Activated B cell treated with CpG ODN at 0.5 μM for 24 hours (primary cell): Measurements from ENCODE around the gene HORMAD2. TPM values are rescaled to one million over a fixed set of nuclear protein-coding genes. Genes with fewer than 3 reads are reported as not detected.

Source experiments
- ATAC-seq: fragments of 200-7000 bp; cut with Tn5 transposase; one replicate; pipeline ENCODE4 v1.10.0; 2021; ENCODE audit warnings: low read depth, mild to moderate bottlenecking, moderate library complexity
- CTCF ChIA-PET: fragments of 350-600 bp; sonication (Branson Sonifier 250); formaldehyde crosslinking; loops from one replicate; lab custom pipeline; 2021; ENCODE audit warnings: antibody characterized with exemption; lab: Charles Lee
- POLR2A ChIA-PET: fragments of 350-600 bp; sonication (Branson Sonifier 250); formaldehyde crosslinking; loops from one replicate; lab custom pipeline; 2021; ENCODE audit warnings: antibody characterized with exemption; lab: Charles Lee
- DNase-seq: peaks from one replicate; pipeline ENCODE4 v3.0.0; 2022
- H3K27ac Mint-ChIP-seq: one replicate; pipeline ENCODE4 v1.8.0; 2020; ENCODE audit warnings: mixed read lengths
- H3K27me3 Mint-ChIP-seq: one replicate; pipeline ENCODE4 v1.8.0; 2021; ENCODE audit warnings: mixed read lengths
- H3K36me3 Mint-ChIP-seq: one replicate; pipeline ENCODE4 v1.8.0; 2021; ENCODE audit warnings: low read depth, mixed read lengths
- H3K4me1 Mint-ChIP-seq: one replicate; pipeline ENCODE4 v1.8.0; 2021; ENCODE audit warnings: mixed read lengths
- H3K4me3 Mint-ChIP-seq: one replicate; pipeline ENCODE4 v1.8.0; 2020; ENCODE audit warnings: mild to moderate bottlenecking, mixed read lengths
- H3K9me3 Mint-ChIP-seq: one replicate; pipeline ENCODE4 v1.8.0; 2020; ENCODE audit warnings: mixed read lengths
- CTCF ChIP-seq: fragments of 200-600 bp; IDR thresholded peaks from one replicate; pipeline ENCODE4 v1.8.0; 2022; ENCODE audit warnings: antibody characterized with exemption, mild to moderate bottlenecking
- intact Hi-C: fragments of 100-400 bp; cut with micrococcal nuclease; formaldehyde crosslinking; loops from one replicate; pipeline ENCODE4 v1.15.1; 2024
- total RNA-seq: library from RNA; stranded (reverse); gene quantifications from 2 replicates; pipeline ENCODE4 v1.2.3, GENCODE V29; 2022

The HORMAD2 gene
- total RNA-seq, 1 donor from 2014 or later, result not detected

- peaks cover 4% of the 10 kb centered on the region for H3K9me3 Mint-ChIP-seq
- H3K4me1 Mint-ChIP-seq, result no peaks in the 10 kb centered on the region
- no peak overlapping the region for H3K4me3 Mint-ChIP-seq
- ChIA-PET CTCF (no interaction called here), POLR2A (no interaction called here)
- peaks cover 11% of the 10 kb centered on the region for H3K27me3 Mint-ChIP-seq
- TF ChIP-seq CTCF, result no peak
- intact Hi-C loops, result loop anchor here (2.0 to 5.0 kb wide), 2 partner anchors 397 to 690 kb away; no protein-coding TSS in a partner anchor
- H3K27ac Mint-ChIP-seq, result no peak overlapping the region
- DNase-seq (no peak), ATAC-seq (no peak)
- H3K36me3 Mint-ChIP-seq, result no peaks in the 10 kb centered on the region
Measured at GRCh38 chr22:30087611-30088010, 7.3 kb downstream of the HORMAD2 start.

DNA sequence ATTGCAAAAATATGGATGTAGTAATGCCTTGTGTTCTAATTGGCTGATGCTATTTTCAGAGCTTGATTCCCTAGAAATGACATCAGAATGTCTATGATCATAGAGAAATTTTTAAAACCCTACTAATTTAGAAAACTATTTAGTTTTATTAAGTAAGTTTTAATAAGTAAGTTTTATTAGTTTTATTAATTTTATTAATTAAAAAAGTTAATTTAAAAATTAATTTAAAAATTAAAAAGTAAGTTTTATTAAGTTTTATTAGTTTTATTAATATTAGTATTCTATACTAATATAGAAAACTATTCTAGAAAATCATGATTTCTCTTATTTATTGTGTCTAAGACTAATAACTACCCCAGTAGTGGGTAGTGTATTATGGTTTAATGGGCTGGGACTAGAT lies 8.2 kb downstream of the HORMAD2 start:
- ChIA-PET POLR2A (no interaction called here), CTCF (interaction anchor here (0.6 to 3.1 kb wide), 10 partner anchors 16 to 499 kb away, joined by 3 to 15 read pairs (median 4); no protein-coding TSS in a partner anchor)
- ATAC-seq, result no peak
- Mint-ChIP-seq H3K4me1 (no peaks in the 10 kb centered on the region), H3K4me3 (no peak overlapping the region), H3K36me3 (no peaks in the 10 kb centered on the region), H3K27ac (no peak overlapping the region), H3K27me3 (peaks cover 14% of the 10 kb centered on the region), H3K9me3 (peaks cover 4% of the 10 kb centered on the region)
- TF ChIP-seq CTCF, result no peak
- intact Hi-C loops, result loop anchor here (2.0 to 5.0 kb wide), 2 partner anchors 398 to 691 kb away; no protein-coding TSS in a partner anchor
- DNase-seq, result no peak

GRCh38 chr22:30089655-30089974 lies 9.4 kb downstream of the HORMAD2 start:
- H3K4me3 Mint-ChIP-seq, result no peak overlapping the region
- H3K4me1 Mint-ChIP-seq, result no peaks in the 10 kb centered on the region
- no peak overlapping the region for H3K27ac Mint-ChIP-seq
- ATAC-seq (no peak), DNase-seq (no peak)
- ChIA-PET POLR2A (no interaction called here), CTCF (interaction anchor here (1.4 to 3.1 kb wide), 2 partner anchors 400 to 453 kb away, joined by 9 to 15 read pairs; no protein-coding TSS in a partner anchor)
- no peaks in the 10 kb centered on the region for H3K9me3 Mint-ChIP-seq
- peaks cover 10% of the 10 kb centered on the region for H3K27me3 Mint-ChIP-seq
- TF ChIP-seq CTCF, result no peak
- no peaks in the 10 kb centered on the region for H3K36me3 Mint-ChIP-seq
- intact Hi-C loops, result loop anchor here (1.0 to 5.0 kb wide), 4 partner anchors 399 to 692 kb away; no protein-coding TSS in a partner anchor

- CTCF ChIA-PET, result no interaction called here
- Mint-ChIP-seq H3K4me1 (no peaks in the 10 kb centered on the region), H3K4me3 (no peak overlapping the region), H3K27ac (no peak overlapping the region), H3K36me3 (no peaks in the 10 kb centered on the region), H3K27me3 (peaks cover 15% of the 10 kb centered on the region), H3K9me3 (peaks cover 2% of the 10 kb centered on the region)
- intact Hi-C loops, result no loop called here
- POLR2A ChIA-PET, result no interaction called here
- TF ChIP-seq CTCF, result no peak
- DNase-seq (no peak), ATAC-seq (no peak)
Measured at GRCh38 chr22:30092686-30093085, 12.4 kb downstream of the HORMAD2 start.

DNA sequence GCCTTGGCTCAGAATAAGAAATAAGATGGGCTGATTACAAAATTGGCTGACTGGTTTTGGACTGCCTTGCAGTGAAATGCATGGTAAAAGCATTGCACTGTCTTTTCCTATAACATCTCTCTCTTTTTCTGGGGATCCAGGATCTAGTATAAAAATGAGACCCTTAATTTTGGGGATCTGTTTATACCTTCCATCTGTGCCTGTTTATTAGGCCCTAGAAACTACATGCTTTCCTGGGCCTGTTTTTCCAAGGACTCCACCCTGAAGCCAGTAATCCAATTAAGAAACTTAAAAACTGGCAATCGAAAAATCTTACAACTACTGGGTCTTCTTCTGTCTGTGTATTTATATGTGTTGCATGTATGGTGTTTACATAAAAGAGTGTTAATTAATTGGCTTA lies 14.5 kb downstream of the HORMAD2 start:
- DNase-seq (no peak), ATAC-seq (no peak)
- no peak overlapping the region for H3K27ac Mint-ChIP-seq
- TF ChIP-seq CTCF, result no peak
- H3K27me3 Mint-ChIP-seq, result peaks cover 15% of the 10 kb centered on the region
- H3K36me3 Mint-ChIP-seq, result no peaks in the 10 kb centered on the region
- no peak overlapping the region for H3K4me3 Mint-ChIP-seq
- ChIA-PET CTCF (no interaction called here), POLR2A (no interaction called here)
- intact Hi-C loops, result no loop called here
- H3K9me3 Mint-ChIP-seq, result peaks cover 2% of the 10 kb centered on the region
- H3K4me1 Mint-ChIP-seq, result no peaks in the 10 kb centered on the region
